ENCODE results near the gene IL3RA.
"Not testable (repeated sequence)": the region's sequence is repeated elsewhere in the genome, so short reads cannot be mapped to it uniquely, and the experiment has no call there.

IL3RA gene

DNA sequence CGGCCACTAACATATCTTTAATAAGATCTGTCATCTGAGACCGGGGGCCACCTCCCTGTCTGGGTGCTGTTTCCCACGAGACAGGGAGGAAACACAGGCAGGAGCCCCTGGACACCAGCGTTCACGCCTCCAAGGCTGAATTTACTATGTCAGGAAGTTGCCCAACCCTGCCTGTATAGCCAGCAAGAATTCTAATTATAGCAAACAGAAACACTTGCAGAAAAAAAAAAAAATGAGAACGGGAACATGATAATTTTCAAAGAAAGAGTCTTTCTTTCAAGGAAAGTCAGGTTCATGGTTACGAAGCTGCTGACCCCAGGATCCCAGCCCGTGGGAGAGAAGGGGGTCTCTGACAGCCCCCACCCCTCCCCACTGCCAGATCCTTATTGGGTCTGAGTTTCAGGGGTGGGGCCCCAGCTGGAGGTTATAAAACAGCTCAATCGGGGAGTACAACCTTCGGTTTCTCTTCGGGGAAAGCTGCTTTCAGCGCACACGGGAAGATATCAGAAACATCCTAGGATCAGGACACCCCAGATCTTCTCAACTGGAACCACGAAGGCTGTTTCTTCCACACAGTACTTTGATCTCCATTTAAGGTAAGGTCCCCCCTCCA, at the start of gene IL3RA:
Gene IL3RA (plus strand): TSS at position 455 of the 613 bp plus-strand sequence. CDS start 4,981 bp downstream, outside the sequence.
- DNase-seq, result no peak

DNA sequence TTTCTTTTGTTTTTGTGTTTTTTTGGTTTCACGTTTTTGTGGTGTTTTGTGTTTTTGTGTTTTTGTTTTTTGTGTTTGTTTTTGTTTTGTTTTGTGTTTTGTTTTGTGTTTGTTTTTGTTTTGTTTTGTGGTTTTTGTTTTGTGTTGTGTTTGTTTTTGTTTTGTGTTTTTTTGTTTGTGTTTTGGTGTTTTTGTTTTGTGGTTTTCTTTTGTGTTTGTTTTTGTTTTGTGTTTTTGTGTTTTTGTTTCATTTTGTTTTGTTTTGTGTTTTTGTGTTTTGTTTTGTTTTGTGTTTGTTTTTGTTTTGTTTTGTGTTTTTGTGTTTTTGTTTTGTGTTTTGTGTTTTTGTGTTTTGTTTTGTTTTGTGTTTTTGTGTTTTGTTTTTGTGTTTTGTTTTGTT, 47.0 kb upstream of the IL3RA start:
- no peak for DNase-seq

GRCh38 chrX:1291110-1291740, 45.4 kb upstream of the IL3RA start:
- DNase-seq, result no peak

GRCh38 chrX:1292575-1293290, 43.9 kb upstream of the IL3RA start:
- DNase-seq, result no peak

DNA sequence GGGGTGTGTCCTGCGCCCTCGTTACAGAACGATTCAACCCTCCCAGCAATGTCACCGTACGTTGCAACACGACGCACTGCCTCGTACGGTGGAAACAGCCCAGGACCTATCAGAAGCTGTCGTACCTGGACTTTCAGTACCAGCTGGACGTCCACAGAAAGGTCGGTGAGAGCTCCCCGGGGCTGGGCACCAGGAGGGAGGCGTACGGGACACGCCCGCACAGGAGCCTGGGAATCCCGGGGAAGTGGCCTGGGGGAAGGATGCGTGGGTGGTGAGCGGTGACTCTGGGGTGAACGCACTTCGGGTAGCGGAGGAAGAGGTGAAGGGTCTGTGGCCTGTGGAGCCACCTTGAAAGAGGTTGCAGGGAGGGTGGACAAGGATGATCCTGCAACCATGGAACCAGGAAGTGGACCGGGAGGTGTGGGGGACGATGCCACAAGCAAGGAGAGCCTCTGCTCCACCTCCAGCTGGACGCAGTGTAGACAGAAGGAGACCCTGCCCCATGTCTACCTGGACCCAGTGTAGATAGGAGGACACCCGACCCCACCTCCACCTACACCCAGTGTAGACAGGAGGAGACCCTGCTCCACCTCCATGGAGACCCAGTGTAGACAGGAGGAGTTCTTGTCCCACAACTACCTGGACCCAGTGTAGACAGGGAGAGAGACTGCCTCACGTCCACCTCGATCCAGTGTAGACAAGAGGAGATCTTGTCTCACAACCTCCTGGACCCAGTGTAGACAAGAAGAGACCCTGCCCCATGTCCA, 42.1 kb upstream of the IL3RA start:
- no peak for DNase-seq

GRCh38 chrX:1295550-1295949, 41.0 kb upstream of the IL3RA start:
- DNase-seq, result no peak

DNA sequence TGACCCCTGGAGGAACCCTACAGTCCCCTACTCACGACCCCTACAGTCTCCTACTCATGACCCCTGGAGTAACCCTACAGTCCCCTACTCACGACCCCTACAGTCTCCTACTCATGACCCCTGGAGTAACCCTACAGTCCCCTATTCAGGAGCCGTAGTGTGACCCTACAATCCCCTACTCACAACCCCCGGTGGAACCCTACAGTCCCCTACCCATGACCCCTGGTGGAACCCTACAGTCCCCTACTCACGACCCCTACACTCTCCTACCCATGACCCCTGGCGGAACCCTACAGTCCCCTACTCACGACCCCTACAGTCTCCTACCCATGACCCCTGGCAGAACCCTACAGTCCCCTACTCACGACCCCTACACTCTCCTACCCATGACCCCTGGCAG, 39.0 kb upstream of the IL3RA start:
- not testable (repeated sequence) for DNase-seq

GRCh38 chrX:1300449-1300848, 36.1 kb upstream of the IL3RA start:
- DNase-seq, result no peak

- DNase-seq, result no peak
Measured at GRCh38 chrX:1305411-1305810, 31.2 kb upstream of the IL3RA start.

DNA sequence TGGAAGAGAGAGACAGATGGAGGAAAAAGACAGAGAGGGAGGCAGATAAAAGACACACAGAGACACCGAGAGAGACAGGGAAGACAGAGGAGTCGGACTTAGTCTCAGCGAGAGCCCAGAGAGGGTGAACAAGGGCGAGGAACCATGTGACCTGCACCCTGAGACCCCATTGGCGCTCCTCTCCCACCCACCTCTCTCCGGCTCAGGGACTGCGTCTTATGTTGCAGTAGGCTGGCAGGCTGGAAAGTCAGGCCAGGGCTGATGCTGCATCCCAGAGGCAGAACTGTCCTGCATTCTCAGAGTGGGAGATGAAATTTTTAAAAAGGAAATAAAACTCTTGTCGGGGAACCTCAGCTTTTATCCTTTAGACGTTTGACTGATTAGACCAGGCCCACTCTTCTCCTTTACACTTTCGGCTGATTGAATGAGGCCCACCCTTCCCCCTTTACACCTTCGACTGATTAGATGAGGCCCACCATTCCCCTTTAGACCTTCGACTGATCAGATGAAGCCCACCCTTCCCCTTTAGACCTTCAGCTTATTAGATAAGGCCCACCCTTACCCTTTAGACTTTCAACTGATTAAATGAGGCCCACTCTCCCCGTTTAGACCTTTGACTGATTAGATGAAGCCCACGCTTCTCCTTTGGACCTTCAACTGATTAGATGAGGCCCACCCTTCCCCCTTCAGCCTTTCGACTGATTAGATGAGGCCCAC, 29.5 kb upstream of the IL3RA start:
- DNase-seq, result no peak

GRCh38 chrX:1307626-1308340, 28.8 kb upstream of the IL3RA start:
- DNase-seq, result no peak

- no peak for DNase-seq
Measured at GRCh38 chrX:1308476-1308875, 28.1 kb upstream of the IL3RA start.

- not testable (repeated sequence) for DNase-seq
Measured at GRCh38 chrX:1308917-1309316, 27.7 kb upstream of the IL3RA start.

DNA sequence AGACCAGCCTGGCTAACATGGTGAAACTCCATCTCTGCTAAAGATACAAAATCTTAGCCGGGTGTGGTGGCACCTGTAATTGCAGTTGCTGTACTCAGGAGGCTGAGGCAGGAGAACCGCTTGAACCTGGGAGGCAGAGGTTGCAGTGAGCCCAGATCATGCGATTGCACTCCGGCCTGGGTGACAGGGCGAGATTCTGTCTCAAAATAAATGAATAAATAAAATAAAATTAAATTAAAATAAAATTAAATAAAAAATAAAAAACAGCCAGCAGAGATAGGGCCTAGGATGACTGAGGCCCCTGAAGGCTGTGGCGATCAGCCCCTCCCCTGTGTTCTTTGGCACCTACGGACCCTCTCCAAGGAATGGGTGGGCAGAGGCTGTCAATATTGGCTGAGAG, 22.8 kb upstream of the IL3RA start:
- no peak for DNase-seq

DNA sequence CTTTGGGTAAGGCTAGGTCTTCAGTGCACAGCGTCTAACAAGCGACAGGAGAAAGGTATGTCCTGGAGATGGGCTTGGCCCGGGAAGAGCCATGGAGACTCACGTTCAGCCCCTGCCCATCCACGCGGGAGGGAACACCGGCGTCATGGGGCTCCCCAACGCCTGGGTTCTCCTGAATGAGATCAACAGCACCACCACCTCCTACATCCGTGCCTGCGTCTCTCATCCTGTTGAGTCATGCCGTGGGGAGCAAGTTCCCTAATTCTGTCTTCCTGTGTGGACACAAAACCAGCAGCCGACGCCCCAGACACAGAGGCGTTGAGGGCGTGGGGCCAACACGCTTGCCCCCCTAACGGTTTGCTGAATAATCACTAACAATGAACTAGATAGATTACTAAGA, 20.1 kb upstream of the IL3RA start:
- no peak for DNase-seq

DNA sequence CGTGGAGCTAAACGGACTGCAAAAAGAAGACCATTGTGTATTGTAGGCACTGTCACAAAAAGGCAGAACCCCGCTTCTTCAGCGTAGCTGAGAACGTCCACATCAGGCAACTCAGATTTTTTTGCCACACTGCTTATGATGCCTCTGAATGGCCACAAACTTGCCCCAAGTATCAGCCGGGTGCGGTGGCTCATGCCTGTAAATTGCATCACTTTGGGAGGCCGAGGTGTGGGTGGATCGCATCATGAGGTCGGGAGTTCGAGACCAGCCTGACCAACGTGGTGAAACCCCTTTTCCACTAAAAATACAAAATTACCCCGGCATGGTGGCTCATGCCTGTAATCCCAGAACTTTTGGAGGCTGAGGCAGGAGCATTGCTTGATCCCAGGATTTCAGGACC, 14.9 kb upstream of the IL3RA start:
- no peak for DNase-seq

DNA sequence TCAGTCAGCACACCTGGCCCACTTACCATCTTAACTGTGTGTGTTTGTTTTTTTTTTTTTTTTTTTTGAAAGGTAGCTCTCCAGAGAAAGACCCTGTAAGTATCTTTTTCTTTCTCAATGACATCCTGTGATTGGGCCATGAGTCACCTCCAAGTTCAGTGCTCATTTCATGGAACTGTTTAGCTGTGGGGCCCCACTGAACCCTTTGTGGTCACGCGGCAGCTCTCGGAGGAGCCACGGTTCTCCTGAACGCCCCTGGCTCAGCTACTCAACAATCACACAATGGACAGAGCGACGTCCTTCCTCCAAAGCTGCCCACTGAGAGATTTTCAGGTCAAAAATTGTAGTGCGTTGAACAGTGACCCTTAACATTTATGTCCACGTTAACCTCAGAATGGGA, 14.2 kb upstream of the IL3RA start:
- DNase-seq, result no peak

DNA sequence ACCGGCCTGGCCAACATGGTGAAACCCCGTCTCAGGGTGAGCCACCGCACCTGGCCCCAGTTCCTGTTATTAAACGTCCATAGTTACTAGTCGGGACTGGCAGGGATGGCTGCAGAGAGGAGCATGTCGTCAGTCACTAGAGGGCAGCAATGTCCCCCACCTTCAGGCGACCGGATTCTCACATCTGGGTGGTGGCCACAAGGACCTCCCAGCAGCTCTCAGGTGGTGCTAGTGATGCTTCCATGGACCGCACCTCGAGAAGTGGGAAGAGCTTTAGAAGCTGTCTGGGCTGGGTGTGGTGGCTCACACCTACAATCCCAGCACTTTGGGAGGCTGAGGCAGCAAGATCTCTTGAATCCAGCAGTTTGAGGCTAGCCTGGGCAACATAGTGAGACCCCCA, 13.3 kb upstream of the IL3RA start:
- no peak for DNase-seq

- DNase-seq, result no peak
Measured at GRCh38 chrX:1325515-1326116, 11.0 kb upstream of the IL3RA start.

- no peak for DNase-seq
Measured at GRCh38 chrX:1327651-1328304, 8.8 kb upstream of the IL3RA start.

- no peak for DNase-seq
Measured at GRCh38 chrX:1330605-1331004, 6.0 kb upstream of the IL3RA start.

Measured in NCI-H2029 (cell line).